GM23338 (cell line): ENCODE data around the gene TMEM255B. TPM values are rescaled to one million over a fixed set of nuclear protein-coding genes. Genes with fewer than 3 reads are reported as not detected.

ENCODE experiments used
- ATAC-seq: fragments of 200-7000 bp; cut with Tn5 transposase; 3 replicates; pipeline ENCODE4 v1.9.1; 2020
- DNase-seq: peaks from one replicate; pipeline ENCODE4 v3.0.0-alpha.2; 2015; ENCODE audit warnings: low spot score
- H2AFZ ChIP-seq: fragments of 200-600 bp; sonication (generic); 2 replicates; pipeline ENCODE4 v1.8.0; 2016; ENCODE audit warnings: antibody characterized with exemption, mild to moderate bottlenecking, moderate library complexity
- H3F3A ChIP-seq: fragments of 200-600 bp; sonication (generic); replicated peaks from 2 replicates; pipeline ENCODE4 v1.8.0; 2017; ENCODE audit warnings: antibody characterized with exemption, mixed run types, low read depth
- H3K27ac ChIP-seq: fragments of 200-600 bp; sonication (generic); 2 replicates; pipeline ENCODE4 v1.6.1; 2016; ENCODE audit warnings: low read depth
- H3K27me3 ChIP-seq: fragments of 200-600 bp; sonication (generic); 2 replicates; pipeline ENCODE4 v1.8.0; 2016; ENCODE audit warnings: mild to moderate bottlenecking, mixed run types, moderate library complexity; ENCODE audit not compliant: insufficient read depth
- H3K36me3 ChIP-seq: fragments of 200-600 bp; sonication (generic); 2 replicates; pipeline ENCODE4 v1.8.0; 2016; ENCODE audit warnings: mild to moderate bottlenecking; ENCODE audit not compliant: insufficient read depth
- H3K4me1 ChIP-seq: fragments of 200-600 bp; sonication (generic); 2 replicates; pipeline ENCODE4 v1.8.0; 2016; ENCODE audit warnings: mild to moderate bottlenecking, moderate library complexity; ENCODE audit not compliant: insufficient read depth
- H3K4me2 ChIP-seq: fragments of 200-600 bp; sonication (generic); 2 replicates; pipeline ENCODE4 v1.7.1; 2017; ENCODE audit warnings: mixed run types
- H3K4me3 ChIP-seq: fragments of 200-600 bp; sonication (generic); 2 replicates; pipeline ENCODE4 v1.6.1; 2016; ENCODE audit warnings: mixed run types
- H3K79me2 ChIP-seq: fragments of 200-600 bp; sonication (generic); replicated peaks from 2 replicates; pipeline ENCODE4 v1.8.0; 2017; ENCODE audit warnings: mild to moderate bottlenecking; ENCODE audit not compliant: insufficient read depth
- H3K9me2 ChIP-seq: fragments of 200-600 bp; sonication (generic); 2 replicates; pipeline ENCODE4 v1.8.0; 2017; ENCODE audit not compliant: insufficient read depth
- H4K20me1 ChIP-seq: fragments of 200-600 bp; sonication (generic); replicated peaks from 2 replicates; pipeline ENCODE4 v1.8.0; 2017; ENCODE audit warnings: mild to moderate bottlenecking; ENCODE audit not compliant: insufficient read depth
- H3K27ac Mint-ChIP-seq: 2 replicates; pipeline ENCODE4 v1.8.0; 2020; ENCODE audit warnings: inconsistent platforms, mild to moderate bottlenecking, moderate library complexity, mixed read lengths
- H3K27me3 Mint-ChIP-seq: 3 replicates; pipeline ENCODE4 v1.8.0; 2022; ENCODE audit warnings: low read depth, mild to moderate bottlenecking, moderate library complexity, mixed read lengths, inconsistent platforms; ENCODE audit not compliant: insufficient read depth, poor library complexity
- H3K36me3 Mint-ChIP-seq: 3 replicates; pipeline ENCODE4 v1.8.0; 2021; ENCODE audit warnings: low read depth, mild to moderate bottlenecking, inconsistent platforms, moderate library complexity, mixed read lengths
- H3K4me1 Mint-ChIP-seq: 3 replicates; pipeline ENCODE4 v1.8.0; 2020; ENCODE audit warnings: mild to moderate bottlenecking, inconsistent platforms, mixed read lengths
- H3K4me3 Mint-ChIP-seq: 3 replicates; pipeline ENCODE4 v1.8.0; 2021; ENCODE audit warnings: moderate library complexity, mild to moderate bottlenecking, inconsistent platforms, mixed read lengths
- H3K9me3 Mint-ChIP-seq: 3 replicates; pipeline ENCODE4 v1.8.0; 2020; ENCODE audit warnings: moderate library complexity, mild to moderate bottlenecking, inconsistent platforms, mixed read lengths
- JUNB ChIP-seq: IDR thresholded peaks from one replicate; pipeline ENCODE4 v1.6.1; 2016; ENCODE audit warnings: antibody characterized with exemption; ENCODE audit not compliant: unreplicated experiment
- NANOG ChIP-seq: IDR thresholded peaks from 2 replicates; pipeline ENCODE4 v1.6.1; 2016; ENCODE audit warnings: antibody characterized with exemption, borderline replicate concordance
- POLR2AphosphoS5 ChIP-seq: IDR thresholded peaks from 2 replicates; pipeline ENCODE4 v1.6.1; 2016; ENCODE audit warnings: antibody characterized with exemption, low read depth
- STAT1 ChIP-seq: IDR thresholded peaks from one replicate; pipeline ENCODE4 v1.6.1; 2016; ENCODE audit warnings: antibody characterized with exemption; ENCODE audit not compliant: unreplicated experiment
- ZNF114 ChIP-seq: fragments of 250-450 bp; sonication (Bioruptor Pico); IDR thresholded peaks from 2 replicates; pipeline ENCODE4 v1.5.0; 2020; ENCODE audit warnings: mild to moderate bottlenecking, moderate library complexity
- ZNF331 ChIP-seq: fragments of 250-450 bp; sonication (Bioruptor Pico); IDR thresholded peaks from 2 replicates; pipeline ENCODE4 v1.5.0; 2020; ENCODE audit warnings: low read depth, mild to moderate bottlenecking, moderate library complexity
- ZNF462 ChIP-seq: fragments of 250-450 bp; sonication (Bioruptor Pico); IDR thresholded peaks from 2 replicates; pipeline ENCODE4 v1.5.0; 2020; ENCODE audit warnings: mild to moderate bottlenecking, moderate library complexity
- polyA plus RNA-seq: library from polyadenylated mRNA; unstranded; fragments of >200 nt; fragmentation: Nextera tagmentation; extraction: Ambion mirVana; gene quantifications from 2 replicates; pipeline ENCODE4 v1.2.1, GENCODE V29; 2016
- total RNA-seq: library from RNA; depleted of rRNA; stranded (reverse); fragments of >200 nt; shearing (Covaris generic); gene quantifications from 2 replicates; pipeline ENCODE4 v1.2.3, GENCODE V29; 2014

The TMEM255B gene
- total and polyA plus RNA-seq, 2 experiments from 2014 or later: 0.69 to 4.4 TPM

- no peak for TF ChIP-seq ZNF462
- no peak for TF ChIP-seq NANOG
- no peak for TF ChIP-seq JUNB
- no peak for TF ChIP-seq ZNF331
- no peak for TF ChIP-seq STAT1
Observed at GRCh38 chr13:113726961-113727411, 32.0 kb upstream of the TMEM255B start (continued).

GRCh38 chr13:113728571-113729054 is 30.4 kb upstream of the TMEM255B start:
- peaks cover 19% of the 10 kb centered on the region for H3K27me3 Mint-ChIP-seq
- ATAC-seq: no peak

More at GRCh38 chr13:113728571-113729054, 30.4 kb upstream of the TMEM255B start:
- peaks cover 17% of the 10 kb centered on the region for H3K9me3 Mint-ChIP-seq
- 0 out of 3 replicates have a peak, but pooled peaks cover 6% of the 10 kb centered on the region for H3K4me1 Mint-ChIP-seq
- H4K20me1 ChIP-seq: no peaks in the 10 kb centered on the region
- H3F3A ChIP-seq: peaks cover 9% of the 10 kb centered on the region
- H3K27me3 ChIP-seq: no peaks in the 10 kb centered on the region
- H3K27ac Mint-ChIP-seq: no peak overlapping the region
- no peak overlapping the region for H2AFZ ChIP-seq
- H3K4me2 ChIP-seq: no peak overlapping the region
- H3K4me1 ChIP-seq: 0 out of 2 replicates have a peak, but pooled peaks cover 4% of the 10 kb centered on the region
- no peak overlapping the region for H3K4me3 Mint-ChIP-seq
- H3K36me3 ChIP-seq: no peaks in the 10 kb centered on the region
- TF ChIP-seq JUNB (no peak), POLR2AphosphoS5 (no peak), ZNF331 (no peak), ZNF114 (CRISPR knock-in tag) (no peak), STAT1 (no peak)
- H3K79me2 ChIP-seq: no peaks in the 10 kb centered on the region
- DNase-seq: no peak
- H3K27ac ChIP-seq: no peak overlapping the region
- peaks cover 7% of the 10 kb centered on the region; the same call in 1 of the 2 replicates for H3K9me2 ChIP-seq
- no peak overlapping the region for H3K4me3 ChIP-seq
- peaks cover 3% of the 10 kb centered on the region; the same call in 1 of the 3 replicates for H3K36me3 Mint-ChIP-seq
